GM19099 (cell line): ENCODE results near the gene TIGD7.

Source experiments
- POLR2A ChIP-seq: IDR thresholded peaks from 3 replicates; pipeline ENCODE4 v1.6.1; 2011; ENCODE audit warnings: low read depth; ENCODE audit not compliant: insufficient read length; ENCODE audit errors: extremely low read depth

Gene TIGD7

GRCh38 chr16:3305109-3306068 is at the start of gene TIGD7, which contains the start of gene ZNF75A:
TIGD7 (minus strand) TSS chr16:3305430; CDS start chr16:3300614, 4,816 bp downstream.
ZNF75A (plus strand) TSS chr16:3305497; CDS start chr16:3308429, 2,932 bp downstream.
- peak; percentile 95 for TF ChIP-seq POLR2A

GRCh38 chr16:3349175-3349574 is 43.9 kb upstream of the TIGD7 start:
- TF ChIP-seq POLR2A, result no peak

- TF ChIP-seq POLR2A, result no peak
Measured at GRCh38 chr16:3348547-3349167, 43.4 kb upstream of the TIGD7 start.

- TF ChIP-seq POLR2A, result no peak
Measured at GRCh38 chr16:3347586-3347985, 42.4 kb upstream of the TIGD7 start.

GRCh38 chr16:3346041-3346440 is 40.8 kb upstream of the TIGD7 start:
- TF ChIP-seq POLR2A, result no peak

- TF ChIP-seq POLR2A, result no peak
Measured at GRCh38 chr16:3328643-3329042, 23.4 kb upstream of the TIGD7 start.

- TF ChIP-seq POLR2A, result no peak
Measured at GRCh38 chr16:3328104-3328503, 22.9 kb upstream of the TIGD7 start.

- no peak for TF ChIP-seq POLR2A
Measured at GRCh38 chr16:3327514-3327913, 22.3 kb upstream of the TIGD7 start.

GRCh38 chr16:3321816-3322215 is 16.6 kb upstream of the TIGD7 start:
- no peak for TF ChIP-seq POLR2A

- TF ChIP-seq POLR2A, result no peak
Measured at GRCh38 chr16:3317315-3317999, 12.2 kb upstream of the TIGD7 start.

- no peak for TF ChIP-seq POLR2A
Measured at GRCh38 chr16:3311496-3311895, 6.3 kb upstream of the TIGD7 start.

- TF ChIP-seq POLR2A, result no peak
Measured at GRCh38 chr16:3306078-3306477, 848 bp upstream of the TIGD7 start.

GRCh38 chr16:3304370-3304769 is 860 bp downstream of the TIGD7 start:
- no peak for TF ChIP-seq POLR2A

GRCh38 chr16:3295783-3296182 is 9.4 kb downstream of the TIGD7 start:
- TF ChIP-seq POLR2A, result no peak

GRCh38 chr16:3295209-3295608 is 10.0 kb downstream of the TIGD7 start:
- no peak for TF ChIP-seq POLR2A

- TF ChIP-seq POLR2A, result no peak
Measured at GRCh38 chr16:3292604-3293003, 12.6 kb downstream of the TIGD7 start.

- TF ChIP-seq POLR2A, result no peak
Measured at GRCh38 chr16:3289998-3290673, 15.1 kb downstream of the TIGD7 start.
